ENCODE results near the gene TBC1D26.
"Not testable (repeated sequence)": the region's sequence is repeated elsewhere in the genome, so short reads cannot be mapped to it uniquely, and the experiment has no call there.

DNA sequence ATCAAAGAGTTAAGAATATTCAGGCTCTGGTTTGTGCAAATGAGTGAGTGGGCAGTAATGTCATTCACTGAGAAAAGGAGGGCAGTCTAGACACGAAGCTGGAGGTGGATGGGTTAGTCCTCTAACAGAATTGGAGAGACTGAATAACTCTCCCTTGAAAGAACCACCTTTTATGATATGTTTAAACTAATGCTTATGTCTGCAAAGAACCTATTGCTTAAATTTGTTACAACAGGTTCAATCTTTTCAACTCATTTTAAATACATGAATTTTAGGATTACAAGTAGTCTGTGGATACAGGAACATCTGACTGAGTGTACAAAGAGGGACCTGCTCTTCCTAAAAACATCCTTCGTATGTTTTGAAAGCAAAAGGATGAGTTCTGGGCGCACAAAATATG lies 33.1 kb upstream of the TBC1D26 start:
- TF ChIP-seq, protein P1, sequence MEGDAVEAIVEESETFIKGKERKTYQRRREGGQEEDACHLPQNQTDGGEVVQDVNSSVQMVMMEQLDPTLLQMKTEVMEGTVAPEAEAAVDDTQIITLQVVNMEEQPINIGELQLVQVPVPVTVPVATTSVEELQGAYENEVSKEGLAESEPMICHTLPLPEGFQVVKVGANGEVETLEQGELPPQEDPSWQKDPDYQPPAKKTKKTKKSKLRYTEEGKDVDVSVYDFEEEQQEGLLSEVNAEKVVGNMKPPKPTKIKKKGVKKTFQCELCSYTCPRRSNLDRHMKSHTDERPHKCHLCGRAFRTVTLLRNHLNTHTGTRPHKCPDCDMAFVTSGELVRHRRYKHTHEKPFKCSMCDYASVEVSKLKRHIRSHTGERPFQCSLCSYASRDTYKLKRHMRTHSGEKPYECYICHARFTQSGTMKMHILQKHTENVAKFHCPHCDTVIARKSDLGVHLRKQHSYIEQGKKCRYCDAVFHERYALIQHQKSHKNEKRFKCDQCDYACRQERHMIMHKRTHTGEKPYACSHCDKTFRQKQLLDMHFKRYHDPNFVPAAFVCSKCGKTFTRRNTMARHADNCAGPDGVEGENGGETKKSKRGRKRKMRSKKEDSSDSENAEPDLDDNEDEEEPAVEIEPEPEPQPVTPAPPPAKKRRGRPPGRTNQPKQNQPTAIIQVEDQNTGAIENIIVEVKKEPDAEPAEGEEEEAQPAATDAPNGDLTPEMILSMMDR (conservative IDR thresholded peaks at IDR 0.05; ENCODE audit: low read depth, low read length), result not testable (repeated sequence)
- not testable (repeated sequence) for TF ChIP-seq EZH2phosphoT487 (IDR thresholded peaks at IDR 0.05; ENCODE audit: borderline replicate concordance, low read length); EZH2 (IDR thresholded peaks at IDR 0.05; ENCODE audit: low read length, unreplicated experiment)
